Measurements from ENCODE around the gene TEKT2. TPM values are rescaled to one million over a fixed set of nuclear protein-coding genes. Genes with fewer than 3 reads are reported as not detected.

The TEKT2 gene
- total RNA-seq, 2 experiments from 2014 or later, result 0.22 to 0.33 TPM

DNA sequence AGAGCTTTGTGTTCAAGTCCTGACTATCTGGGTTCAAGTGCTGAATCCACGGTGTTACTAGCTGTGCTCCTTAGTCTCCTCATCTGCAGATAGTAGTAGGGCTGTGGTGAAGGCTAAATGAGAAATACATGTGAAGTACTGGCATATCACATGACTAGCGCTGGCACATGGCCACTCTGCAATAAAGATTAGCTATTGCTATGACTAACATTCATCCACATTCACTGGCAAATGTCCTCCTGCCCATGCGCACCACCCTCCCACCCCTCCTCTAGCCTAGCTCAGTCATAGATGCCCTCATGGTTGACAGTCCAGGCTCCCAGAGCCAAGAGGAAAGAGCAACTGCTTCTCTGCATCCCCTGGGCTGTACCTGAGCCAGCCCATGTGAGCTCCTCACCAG lies 49.6 kb downstream of the TEKT2 start:
- H3K9me3 ChIP-seq (ENCODE audit: control insufficient read depth in 1 of 2, insufficient read depth in 1 of 2, low read length in 2 of 2), result no peaks in the 10 kb centered on the region
- no peak overlapping the region for H3K27ac ChIP-seq (ENCODE audit: low read depth in 1 of 2, low read length in 2 of 2)
- no peak for ATAC-seq (ENCODE audit: poor library complexity)
- H3K4me1 ChIP-seq (ENCODE audit: insufficient read depth, low read length), result peaks cover 6% of the 10 kb centered on the region
- no peak for DNase-seq
- Mint-ChIP-seq H3K4me3 (no peak overlapping the region), H3K4me1 (ENCODE audit: low read depth) (peaks cover 10% of the 10 kb centered on the region), H3K36me3 (ENCODE audit: low read depth) (peaks cover 24% of the 10 kb centered on the region), H3K27me3 (no peaks in the 10 kb centered on the region), H3K27ac (no peak overlapping the region), H3K9me3 (no peaks in the 10 kb centered on the region)
- TF ChIP-seq, protein P1, sequence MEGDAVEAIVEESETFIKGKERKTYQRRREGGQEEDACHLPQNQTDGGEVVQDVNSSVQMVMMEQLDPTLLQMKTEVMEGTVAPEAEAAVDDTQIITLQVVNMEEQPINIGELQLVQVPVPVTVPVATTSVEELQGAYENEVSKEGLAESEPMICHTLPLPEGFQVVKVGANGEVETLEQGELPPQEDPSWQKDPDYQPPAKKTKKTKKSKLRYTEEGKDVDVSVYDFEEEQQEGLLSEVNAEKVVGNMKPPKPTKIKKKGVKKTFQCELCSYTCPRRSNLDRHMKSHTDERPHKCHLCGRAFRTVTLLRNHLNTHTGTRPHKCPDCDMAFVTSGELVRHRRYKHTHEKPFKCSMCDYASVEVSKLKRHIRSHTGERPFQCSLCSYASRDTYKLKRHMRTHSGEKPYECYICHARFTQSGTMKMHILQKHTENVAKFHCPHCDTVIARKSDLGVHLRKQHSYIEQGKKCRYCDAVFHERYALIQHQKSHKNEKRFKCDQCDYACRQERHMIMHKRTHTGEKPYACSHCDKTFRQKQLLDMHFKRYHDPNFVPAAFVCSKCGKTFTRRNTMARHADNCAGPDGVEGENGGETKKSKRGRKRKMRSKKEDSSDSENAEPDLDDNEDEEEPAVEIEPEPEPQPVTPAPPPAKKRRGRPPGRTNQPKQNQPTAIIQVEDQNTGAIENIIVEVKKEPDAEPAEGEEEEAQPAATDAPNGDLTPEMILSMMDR (IDR thresholded peaks at IDR 0.05), result no peak
- ChIA-PET POLR2A (interaction anchor here (1.2 to 1.8 kb wide), 2 partner anchors 16 to 55 kb away, joined by 3 to 6 read pairs; partner anchors contain the start of gene TRAPPC3), CTCF (interaction anchor here (1.0 to 1.7 kb wide), 3 partner anchors 11 to 152 kb away, joined by 3 to 4 read pairs (median 3); no protein-coding TSS in a partner anchor)
- intact Hi-C loops (cut with DNase I, micrococcal nuclease), result no loop called here
- no peak overlapping the region for H3K4me3 ChIP-seq (ENCODE audit: low read length)
- H3K36me3 ChIP-seq (ENCODE audit: insufficient read depth, low read length), result peaks cover 25% of the 10 kb centered on the region
- H3K27me3 ChIP-seq (ENCODE audit: control insufficient read depth in 1 of 2, insufficient read depth in 2 of 2, low read length in 2 of 2), result no peaks in the 10 kb centered on the region

DNA sequence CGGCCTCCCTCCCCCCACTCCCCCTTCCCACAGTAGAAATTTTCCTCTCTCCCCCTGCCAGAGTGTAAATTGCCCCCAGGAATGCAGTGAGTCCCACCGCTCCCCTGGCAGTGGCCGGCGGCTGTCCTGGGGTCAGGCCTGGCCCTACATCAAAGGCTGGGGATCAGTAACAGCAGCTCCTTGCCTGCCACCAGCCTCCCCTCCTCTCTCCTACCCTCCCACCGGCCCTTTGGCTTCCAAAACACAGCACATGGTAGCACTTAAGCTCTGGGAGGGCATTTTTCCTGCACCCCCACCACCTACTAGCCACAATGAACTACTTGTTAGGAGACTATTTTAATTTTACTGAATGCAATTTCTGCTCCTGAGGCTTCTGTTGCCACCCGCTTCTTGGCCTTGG lies 50.1 kb downstream of the TEKT2 start:
- no peaks in the 10 kb centered on the region for H3K27me3 ChIP-seq (ENCODE audit: control insufficient read depth in 1 of 2, insufficient read depth in 2 of 2, low read length in 2 of 2)
- peaks cover 26% of the 10 kb centered on the region for H3K36me3 ChIP-seq (ENCODE audit: insufficient read depth, low read length)
- no peak overlapping the region for H3K27ac ChIP-seq (ENCODE audit: low read depth in 1 of 2, low read length in 2 of 2)
- Mint-ChIP-seq H3K9me3 (no peaks in the 10 kb centered on the region), H3K4me1 (ENCODE audit: low read depth) (peaks cover 10% of the 10 kb centered on the region), H3K27me3 (no peaks in the 10 kb centered on the region), H3K4me3 (no peak overlapping the region), H3K27ac (no peak overlapping the region), H3K36me3 (ENCODE audit: low read depth) (peaks cover 27% of the 10 kb centered on the region)
- H3K4me3 ChIP-seq (ENCODE audit: low read length), result no peak overlapping the region
- CTCF ChIA-PET, result interaction anchor here (1.2 to 2.0 kb wide), 4 partner anchors 15 to 152 kb away, joined by 3 to 9 read pairs (median 6); partner anchors contain the start of gene TRAPPC3
- peaks cover 6% of the 10 kb centered on the region for H3K4me1 ChIP-seq (ENCODE audit: insufficient read depth, low read length)
- TF ChIP-seq, protein P1 (IDR thresholded peaks at IDR 0.05), result no peak
- POLR2A ChIA-PET, result interaction anchor here (1.2 to 1.8 kb wide), 4 partner anchors 15 to 54 kb away, joined by 3 to 6 read pairs (median 5); partner anchors contain the start of gene TRAPPC3
- no peak for DNase-seq
- no peak for ATAC-seq (ENCODE audit: poor library complexity)
- intact Hi-C loops (cut with DNase I, micrococcal nuclease), result loop anchor here (1.0 to 2.0 kb wide), 2 partner anchors 33 to 35 kb away; no protein-coding TSS in a partner anchor
- H3K9me3 ChIP-seq (ENCODE audit: control insufficient read depth in 1 of 2, insufficient read depth in 1 of 2, low read length in 2 of 2), result no peaks in the 10 kb centered on the region

- peak overlapping the region; percentile 21 for H3K27ac Mint-ChIP-seq
- peak; percentile 21 for ATAC-seq (ENCODE audit: poor library complexity)
- H3K36me3 Mint-ChIP-seq (ENCODE audit: low read depth), result peaks cover 33% of the 10 kb centered on the region
- ChIA-PET CTCF (interaction anchor here (0.6 to 2.0 kb wide), 6 partner anchors 11 to 151 kb away, joined by 3 to 9 read pairs (median 4); partner anchors contain the start of gene TRAPPC3), POLR2A (interaction anchor here (1.2 to 1.8 kb wide), 4 partner anchors 15 to 37 kb away, joined by 4 to 6 read pairs (median 6); partner anchors contain the start of gene TRAPPC3)
- TF ChIP-seq, protein P1 (IDR thresholded peaks at IDR 0.05), result peak; percentile 61
- H3K9me3 ChIP-seq (ENCODE audit: control insufficient read depth in 1 of 2, insufficient read depth in 1 of 2, low read length in 2 of 2), result no peaks in the 10 kb centered on the region
- intact Hi-C loops (cut with DNase I, micrococcal nuclease), result loop anchor here (1.0 to 2.0 kb wide), 2 partner anchors 34 to 35 kb away; no protein-coding TSS in a partner anchor
- no peaks in the 10 kb centered on the region for H3K9me3 Mint-ChIP-seq
- DNase-seq, result peak in 4 of 14 experiments; percentile 24 to 63 (median 60)
- no peak overlapping the region for H3K4me3 ChIP-seq (ENCODE audit: low read length)
- peaks cover 6% of the 10 kb centered on the region for H3K4me1 ChIP-seq (ENCODE audit: insufficient read depth, low read length)
- peaks cover 33% of the 10 kb centered on the region for H3K36me3 ChIP-seq (ENCODE audit: insufficient read depth, low read length)
- peaks cover 10% of the 10 kb centered on the region for H3K4me1 Mint-ChIP-seq (ENCODE audit: low read depth)
- no peaks in the 10 kb centered on the region for H3K27me3 Mint-ChIP-seq
- H3K27ac ChIP-seq (ENCODE audit: low read depth in 1 of 2, low read length in 2 of 2), result no peak overlapping the region
- H3K27me3 ChIP-seq (ENCODE audit: control insufficient read depth in 1 of 2, insufficient read depth in 2 of 2, low read length in 2 of 2), result no peaks in the 10 kb centered on the region
- no peak overlapping the region for H3K4me3 Mint-ChIP-seq
Observed at GRCh38 chr1:36134505-36135329, 50.8 kb downstream of the TEKT2 start.

All from CD4-positive, alpha-beta T cell (primary cell).